Psoas muscle (tissue), 8 donors: ENCODE data around the gene COPZ1. TPM values are rescaled to one million over a fixed set of nuclear protein-coding genes. Genes with fewer than 3 reads are reported as not detected.

Experiments
- ATAC-seq, 4 donors: fragments of 200-7000 bp; cut with Tn5 transposase; one replicate each; pipeline ENCODE4 v1.9.1; 2020; ENCODE audit warnings: moderate library complexity in 3 of 4, mild to moderate bottlenecking in 2 of 4
- DNase-seq, 2 donors: peaks; one replicate each; pipeline ENCODE4 v3.0.0-alpha.2; 2020
- H3K27ac ChIP-seq: fragments of 200-600 bp; one replicate; pipeline ENCODE4 v1.8.0; 2022
- H3K27me3 ChIP-seq, 3 donors: fragments of 200-600 bp in 1 of 3; one replicate each; pipeline versions ENCODE4 v1.6.1 to v1.8.0; 2013 to 2022; ENCODE audit warnings: low read length in 2 of 3, mild to moderate bottlenecking in 2 of 3, moderate library complexity in 1 of 3; ENCODE audit not compliant: insufficient read depth in 3 of 3
- H3K36me3 ChIP-seq, 2 donors: fragments of 200-600 bp in 1 of 2; one replicate each; pipeline versions ENCODE4 v1.6.1 to v1.8.0; 2013 to 2022; ENCODE audit warnings: low read depth in 1 of 2, mild to moderate bottlenecking in 1 of 2, moderate library complexity in 1 of 2; ENCODE audit not compliant: insufficient read depth in 1 of 2
- H3K4me1 ChIP-seq: fragments of 200-600 bp; one replicate; pipeline ENCODE4 v1.8.0; 2022
- H3K4me3 ChIP-seq: fragments of 200-600 bp; one replicate; pipeline ENCODE4 v1.8.0; 2022; ENCODE audit warnings: mild to moderate bottlenecking
- H3K9me3 ChIP-seq: fragments of 200-600 bp; one replicate; pipeline ENCODE4 v1.8.0; 2022
- WGBS, 3 donors: extraction: QIAGEN DNeasy Blood & Tissue Kit; methylation state at CpG; one replicate each; pipeline versions ENCODE4 v1.1.6 to v1.1.7; 2013; 5-methylcytosine and 5-hydroxymethylcytosine counted together
- intact Hi-C, 2 donors: fragments of 100-400 bp; cut with DNase I; formaldehyde crosslinking; loops; one replicate each; pipeline versions ENCODE4 v1.11.0 to v1.14.2; 2022
- polyA plus RNA-seq, 3 donors: library from polyadenylated mRNA; stranded (reverse); fragments of 200-250 nt; gene quantifications; one replicate each; pipeline ENCODE4 v1.2.3, GENCODE V29; 2013
- total RNA-seq, 4 donors: library from RNA; stranded (reverse); fragmentation: NEBNext Ultra II Directional in 2 of 4; extraction: Animal tissue kit (Norgen Biotek cat#: 25700) in 2 of 4; gene quantifications; one replicate each; pipeline versions ENCODE4 v1.2.1 to v1.2.4, GENCODE V29; 2021 to 2023
- TF ChIP-seq, protein P1 (sequence below): fragments of 200-600 bp; IDR thresholded peaks from one replicate; pipeline ENCODE4 v1.8.0; 2022; ENCODE audit warnings: antibody characterized with exemption
- donor health status: healthy with polysubstance abuse.
- donor health status: DM: no; HTN: no; CAD: no; lungs with moderate emphysema.
- donor health status: Bipolar disorder and iron deficiency.
- donor health status: healthy.
- donor health status: DM: yes; HTN: yes; CAD: no.
- donor health status: DM: no; HTN: no; CAD: no.
- donor health status: DM: no; HTN: no; CAD: no.
- donor health status: DM: yes; HTN: yes; CAD: no.

The COPZ1 gene
- total and polyA plus RNA-seq, 7 donors, result 77.8 to 131 (median 88.3) TPM

DNA sequence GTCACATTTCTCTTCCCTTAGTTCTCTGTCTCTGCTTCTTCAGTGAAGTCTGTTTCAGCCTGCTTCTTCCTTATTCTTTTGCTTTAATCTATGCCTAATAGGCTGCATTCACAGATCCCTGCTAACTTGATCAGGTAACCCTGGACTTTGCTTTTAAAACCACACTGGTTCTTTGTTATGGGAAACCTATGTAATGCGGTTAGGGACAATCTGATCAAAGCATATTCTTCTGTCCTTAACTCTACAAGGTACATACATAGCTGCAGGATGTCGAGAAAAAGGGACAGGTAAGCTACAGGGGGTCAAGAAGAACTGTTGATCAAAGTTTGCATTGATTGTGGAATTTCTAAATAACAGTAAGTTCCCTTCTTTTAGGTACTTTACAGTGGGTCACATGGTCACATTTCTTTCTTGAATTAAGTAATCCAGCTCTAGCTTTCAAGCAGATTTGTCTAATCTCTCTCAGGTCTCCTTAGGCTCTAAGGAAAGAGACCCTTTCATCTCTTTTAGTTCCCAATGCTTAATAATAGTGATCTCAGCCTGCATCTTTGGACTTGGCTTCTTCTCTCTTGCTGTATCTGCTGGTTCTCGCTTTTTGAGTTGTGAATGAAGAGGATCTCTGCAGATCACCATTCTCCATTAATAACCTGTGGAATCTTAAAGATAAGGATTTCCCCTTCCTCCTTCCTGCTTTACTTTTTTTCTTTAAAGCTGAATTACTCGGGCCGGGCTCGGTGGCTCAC is 3.8 kb downstream of the COPZ1 start:
- ATAC-seq (no peak), DNase-seq (no peak)
- H3K9me3 ChIP-seq, result no peaks in the 10 kb centered on the region
- H3K4me1 ChIP-seq, result peaks cover 45% of the 10 kb centered on the region
- peaks cover 0 to 20% of the 10 kb centered on the region in 2 donors for H3K36me3 ChIP-seq
- intact Hi-C loops, result loop anchor here in 1 of 2 donors (5.0 kb wide), 2 partner anchors 41 to 106 kb away; no protein-coding TSS in a partner anchor
- TF ChIP-seq, protein P1, sequence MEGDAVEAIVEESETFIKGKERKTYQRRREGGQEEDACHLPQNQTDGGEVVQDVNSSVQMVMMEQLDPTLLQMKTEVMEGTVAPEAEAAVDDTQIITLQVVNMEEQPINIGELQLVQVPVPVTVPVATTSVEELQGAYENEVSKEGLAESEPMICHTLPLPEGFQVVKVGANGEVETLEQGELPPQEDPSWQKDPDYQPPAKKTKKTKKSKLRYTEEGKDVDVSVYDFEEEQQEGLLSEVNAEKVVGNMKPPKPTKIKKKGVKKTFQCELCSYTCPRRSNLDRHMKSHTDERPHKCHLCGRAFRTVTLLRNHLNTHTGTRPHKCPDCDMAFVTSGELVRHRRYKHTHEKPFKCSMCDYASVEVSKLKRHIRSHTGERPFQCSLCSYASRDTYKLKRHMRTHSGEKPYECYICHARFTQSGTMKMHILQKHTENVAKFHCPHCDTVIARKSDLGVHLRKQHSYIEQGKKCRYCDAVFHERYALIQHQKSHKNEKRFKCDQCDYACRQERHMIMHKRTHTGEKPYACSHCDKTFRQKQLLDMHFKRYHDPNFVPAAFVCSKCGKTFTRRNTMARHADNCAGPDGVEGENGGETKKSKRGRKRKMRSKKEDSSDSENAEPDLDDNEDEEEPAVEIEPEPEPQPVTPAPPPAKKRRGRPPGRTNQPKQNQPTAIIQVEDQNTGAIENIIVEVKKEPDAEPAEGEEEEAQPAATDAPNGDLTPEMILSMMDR, result no peak
- no peak overlapping the region for H3K27ac ChIP-seq
- peak overlapping the region; percentile 6 for H3K4me3 ChIP-seq
- WGBS, 3 donors, result 71 to 82% (median 80%) methylated on average over 6 of the region's 6 CpGs
- no peaks in the 10 kb centered on the region for H3K27me3 ChIP-seq

DNA sequence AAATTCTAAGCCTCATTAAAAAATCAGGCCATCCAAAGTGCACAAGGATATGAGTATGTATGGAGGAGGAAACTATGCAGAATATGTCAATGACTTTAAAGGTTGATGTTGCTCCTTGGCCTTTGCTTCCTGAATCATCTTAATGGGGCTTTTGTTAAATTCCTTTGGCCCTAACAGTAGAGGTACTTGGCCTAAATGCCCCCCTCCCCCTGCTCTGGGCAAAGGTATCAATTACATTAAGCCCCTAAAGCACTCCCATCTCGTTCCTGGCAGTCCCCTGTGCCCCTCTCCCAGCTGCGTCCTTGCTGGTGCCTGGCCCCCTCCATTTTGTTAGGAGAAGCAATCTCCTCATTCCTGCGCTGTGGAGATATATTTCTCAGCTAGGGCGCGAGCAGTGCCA is 4.8 kb downstream of the COPZ1 start:
- WGBS, 3 donors, result 62 to 71% (median 66%) methylated on average over 5 of the region's 5 CpGs
- Histone ChIP-seq H3K9me3 (no peaks in the 10 kb centered on the region), H3K36me3 (peaks cover 0 to 20% of the 10 kb centered on the region in 2 donors), H3K4me1 (peaks cover 42% of the 10 kb centered on the region), H3K27me3 (no peaks in the 10 kb centered on the region), H3K27ac (no peak overlapping the region), H3K4me3 (no peak overlapping the region)
- ATAC-seq (no peak), DNase-seq (no peak)
- TF ChIP-seq, protein P1, result no peak
- intact Hi-C loops, result loop anchor here in 1 of 2 donors (5.0 kb wide), 2 partner anchors 42 to 107 kb away; no protein-coding TSS in a partner anchor

GRCh38 chr12:54330442-54330841 is 5.5 kb downstream of the COPZ1 start:
- ATAC-seq (no peak), DNase-seq (no peak)
- H3K36me3 ChIP-seq, result peaks cover 0 to 20% of the 10 kb centered on the region in 2 donors
- H3K4me3 ChIP-seq, result no peak overlapping the region
- TF ChIP-seq, protein P1, result no peak
- H3K9me3 ChIP-seq, result no peaks in the 10 kb centered on the region
- intact Hi-C loops, result no loop called here
- H3K4me1 ChIP-seq, result peaks cover 44% of the 10 kb centered on the region
- H3K27me3 ChIP-seq, result no peaks in the 10 kb centered on the region
- 62 to 72% (median 65%) methylated on average over 3 of the region's 3 CpGs for WGBS, 3 donors
- no peak overlapping the region for H3K27ac ChIP-seq

DNA sequence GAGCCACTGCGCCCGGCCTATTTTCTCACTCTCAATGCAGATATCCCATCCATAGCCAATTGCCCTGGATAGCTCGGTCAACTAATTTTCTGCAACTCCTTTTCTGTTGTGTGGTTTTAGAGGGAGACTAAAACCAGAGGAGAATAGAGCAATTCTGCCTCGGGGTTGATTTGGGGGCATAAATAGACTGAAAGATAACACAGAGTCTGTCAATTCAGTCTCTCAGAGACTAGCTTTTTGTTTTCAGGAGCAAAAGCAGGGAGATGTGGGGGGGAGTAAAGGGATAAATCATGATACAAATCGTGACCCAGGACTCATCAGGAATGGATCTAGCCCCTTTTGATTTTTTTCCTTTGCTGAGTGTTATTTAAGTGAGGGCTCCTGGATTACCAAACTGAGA is 6.5 kb downstream of the COPZ1 start:
- TF ChIP-seq, protein P1, result no peak
- Histone ChIP-seq H3K27ac (no peak overlapping the region), H3K27me3 (no peaks in the 10 kb centered on the region), H3K36me3 (peaks cover 0 to 20% of the 10 kb centered on the region in 2 donors), H3K4me1 (peaks cover 37% of the 10 kb centered on the region), H3K9me3 (no peaks in the 10 kb centered on the region), H3K4me3 (no peak overlapping the region)
- ATAC-seq (no peak), DNase-seq (no peak)
- WGBS, 3 donors, result 84 to 88% (median 88%) methylated on average over 5 of the region's 5 CpGs
- intact Hi-C loops, result no loop called here
